IMR-90 (cell line): Measurements from ENCODE around the gene IL17REL. TPM values are rescaled to one million over a fixed set of nuclear protein-coding genes. Genes with fewer than 3 reads are reported as not detected.

ENCODE experiments used
- ATAC-seq: fragments of 200-7000 bp; cut with Tn5 transposase; 2 replicates; pipeline ENCODE4 v1.9.1; 2020; ENCODE audit warnings: low read depth, mild to moderate bottlenecking, moderate library complexity
- BruUV-seq: library from RNA; stranded (reverse); fragments of 400-500 nt; replicated peaks from 2 replicates; lab custom pipeline; 2021; lab: Mats Ljungman, UMichigan
- CTCF ChIA-PET: fragments of 300-600 bp; formaldehyde crosslinking; extraction: SDS; loops from one replicate; lab custom pipeline; 2021; ENCODE audit warnings: antibody characterized with exemption; lab: Yijun Ruan, JAX
- POLR2A ChIA-PET: fragments of 300-600 bp; sonication (Branson Sonifier 250); formaldehyde crosslinking; loops from one replicate; lab custom pipeline; 2022; ENCODE audit warnings: antibody characterized with exemption; ENCODE audit not compliant: unreplicated experiment; lab: Charles Lee
- DNase-seq: peaks from one replicate; pipeline ENCODE4 v3.0.0; 2013
- H2AFZ ChIP-seq: replicated peaks from 2 replicates; pipeline ENCODE3; 2013; ENCODE audit warnings: low read length, mild to moderate bottlenecking; ENCODE audit not compliant: poor library complexity
- H2AK5ac ChIP-seq: 2 replicates; pipeline ENCODE4 v1.6.1; 2013; ENCODE audit warnings: low read depth, low read length, inconsistent platforms
- H2AK9ac ChIP-seq: replicated peaks from 2 replicates; pipeline ENCODE3; 2013; ENCODE audit warnings: mild to moderate bottlenecking, low read depth, low read length, moderate library complexity; ENCODE audit not compliant: poor library complexity
- H2BK120ac ChIP-seq: 2 replicates; pipeline ENCODE4 v1.6.1; 2013; ENCODE audit warnings: low read depth, low read length, inconsistent platforms
- H2BK15ac ChIP-seq: 3 replicates; pipeline ENCODE4 v1.6.1; 2013; ENCODE audit warnings: low read depth, low read length, inconsistent platforms
- H2BK20ac ChIP-seq: 2 replicates; pipeline ENCODE4 v1.6.1; 2013; ENCODE audit warnings: low read depth, mild to moderate bottlenecking, inconsistent platforms, low read length, moderate library complexity
- H2BK5ac ChIP-seq: 2 replicates; pipeline ENCODE4 v1.6.1; 2013; ENCODE audit warnings: mild to moderate bottlenecking, low read depth, low read length, inconsistent platforms; ENCODE audit not compliant: poor library complexity, severe bottlenecking
- H3K14ac ChIP-seq: replicated peaks from 2 replicates; pipeline ENCODE4 v1.6.1; 2013; ENCODE audit warnings: low read depth, low read length, inconsistent platforms
- H3K18ac ChIP-seq: 2 replicates; pipeline ENCODE4 v1.6.1; 2013; ENCODE audit warnings: low read depth, low read length, control low read depth
- H3K23ac ChIP-seq: 2 replicates; pipeline ENCODE4 v1.6.1; 2013; ENCODE audit warnings: low read depth, low read length, inconsistent platforms
- H3K27ac ChIP-seq: 2 replicates; pipeline ENCODE4 v1.5.1; 2013; ENCODE audit warnings: mild to moderate bottlenecking, control low read depth, low read length; ENCODE audit not compliant: insufficient read depth
- H3K27me3 ChIP-seq: 2 replicates; pipeline ENCODE4 v1.6.1; 2013; ENCODE audit warnings: low read length; ENCODE audit not compliant: control insufficient read depth, insufficient read depth
- H3K36me3 ChIP-seq: 2 replicates; pipeline ENCODE4 v1.6.1; 2013; ENCODE audit warnings: low read length, mixed read lengths; ENCODE audit not compliant: control insufficient read depth, insufficient read depth
- H3K4ac ChIP-seq: 2 replicates; pipeline ENCODE4 v1.6.1; 2013; ENCODE audit warnings: low read depth, low read length, inconsistent platforms
- H3K4me1 ChIP-seq: 2 replicates; pipeline ENCODE4 v1.6.1; 2013; ENCODE audit warnings: low read length, mixed read lengths; ENCODE audit not compliant: control insufficient read depth, insufficient read depth
- H3K4me2 ChIP-seq: 2 replicates; pipeline ENCODE4 v1.6.1; 2013; ENCODE audit warnings: low read depth, mild to moderate bottlenecking, control low read depth, low read length, moderate library complexity
- H3K4me3 ChIP-seq: 2 replicates; pipeline ENCODE4 v1.5.1; 2013; ENCODE audit warnings: low read depth, mild to moderate bottlenecking, control low read depth, low read length, moderate library complexity; ENCODE audit not compliant: insufficient read depth
- H3K56ac ChIP-seq: 2 replicates; pipeline ENCODE4 v1.6.1; 2013; ENCODE audit warnings: low read length, inconsistent platforms; ENCODE audit not compliant: insufficient read depth; ENCODE audit errors: extremely low read depth
- H3K79me1 ChIP-seq, 2 experiments: 2 replicates each; pipeline ENCODE4 v1.6.1; 2013; ENCODE audit warnings: low read length in 2 of 2, inconsistent platforms in 1 of 2, low read depth in 1 of 2
- H3K9ac ChIP-seq: 2 replicates; pipeline ENCODE4 v1.6.1; 2013; ENCODE audit warnings: low read depth, low read length, control low read depth
- H3K9me1 ChIP-seq: 2 replicates; pipeline ENCODE4 v1.6.1; 2013; ENCODE audit warnings: low read length, inconsistent platforms; ENCODE audit not compliant: insufficient read depth
- H3K9me3 ChIP-seq: 2 replicates; pipeline ENCODE4 v1.6.1; 2013; ENCODE audit warnings: low read length; ENCODE audit not compliant: control insufficient read depth, insufficient read depth
- H4K20me1 ChIP-seq: 2 replicates; pipeline ENCODE4 v1.6.1; 2013; ENCODE audit warnings: low read length, inconsistent platforms; ENCODE audit not compliant: insufficient read depth
- H4K5ac ChIP-seq: 2 replicates; pipeline ENCODE4 v1.6.1; 2013; ENCODE audit warnings: mild to moderate bottlenecking, low read depth, low read length, control low read depth
- H4K8ac ChIP-seq, 2 experiments: 2 replicates each; pipeline ENCODE4 v1.6.1; 2013; ENCODE audit warnings: low read depth in 2 of 2, low read length in 2 of 2, control low read depth in 1 of 2, inconsistent platforms in 1 of 2
- H4K91ac ChIP-seq: 2 replicates; pipeline ENCODE4 v1.6.1; 2013; ENCODE audit warnings: low read depth, low read length, inconsistent platforms; ENCODE audit not compliant: insufficient read depth
- BHLHE40 ChIP-seq: fragments of 150-350 bp; IDR thresholded peaks from 2 replicates; pipeline ENCODE4 v1.6.1; 2016; ENCODE audit warnings: mild to moderate bottlenecking, low read depth, low read length
- CEBPB ChIP-seq: IDR thresholded peaks from 2 replicates; pipeline ENCODE4 v1.6.1; 2012; ENCODE audit warnings: low read depth, low read length, improper control_type of control experiment
- CHD1 ChIP-seq: IDR thresholded peaks from 2 replicates; pipeline ENCODE4 v1.6.1; 2012; ENCODE audit warnings: low read depth, low read length, improper control_type of control experiment
- FOS ChIP-seq: fragments of 150-350 bp; IDR thresholded peaks from 2 replicates; pipeline ENCODE4 v1.6.1; 2016; ENCODE audit warnings: low read depth, low read length
- MAFK ChIP-seq: IDR thresholded peaks from 2 replicates; pipeline ENCODE4 v1.6.1; 2012; ENCODE audit warnings: low read depth, low read length, improper control_type of control experiment
- MAZ ChIP-seq: IDR thresholded peaks from 2 replicates; pipeline ENCODE4 v1.6.1; 2012; ENCODE audit warnings: low read depth, mild to moderate bottlenecking, low read length, improper control_type of control experiment, moderate library complexity, borderline replicate concordance
- MXI1 ChIP-seq: IDR thresholded peaks from 2 replicates; pipeline ENCODE4 v1.6.1; 2012; ENCODE audit warnings: low read depth, mild to moderate bottlenecking, low read length, moderate library complexity, borderline replicate concordance
- NFE2L2 ChIP-seq: fragments of 150-350 bp; IDR thresholded peaks from 2 replicates; pipeline ENCODE4 v1.6.1; 2016; ENCODE audit warnings: low read depth, mild to moderate bottlenecking, low read length
- POLR2A ChIP-seq: IDR thresholded peaks from 2 replicates; pipeline ENCODE4 v1.6.1; 2012; ENCODE audit warnings: mild to moderate bottlenecking, low read depth, low read length
- RAD21 ChIP-seq: IDR thresholded peaks from 2 replicates; pipeline ENCODE4 v1.6.1; 2012; ENCODE audit warnings: low read length, improper control_type of control experiment
- RCOR1 ChIP-seq: IDR thresholded peaks from 2 replicates; pipeline ENCODE4 v1.6.1; 2012; ENCODE audit warnings: mild to moderate bottlenecking, low read length, improper control_type of control experiment; ENCODE audit not compliant: insufficient replicate concordance
- RFX5 ChIP-seq: IDR thresholded peaks from 2 replicates; pipeline ENCODE4 v1.8.0; 2012; ENCODE audit warnings: low read depth, mild to moderate bottlenecking, low read length, moderate library complexity
- SMC3 ChIP-seq: fragments of 150-350 bp; IDR thresholded peaks from 2 replicates; pipeline ENCODE4 v1.6.1; 2016; ENCODE audit warnings: low read depth, mild to moderate bottlenecking, antibody characterized with exemption, low read length, moderate library complexity
- WGBS, 2 experiments: methylation state at CpG; one replicate each; pipeline versions ENCODE4 v1.1.5 to v1.1.7; 2013; ENCODE audit warnings: missing lambda C conversion rate in 2 of 2; ENCODE audit not compliant: insufficient read length in 1 of 2; ENCODE audit errors: extremely low coverage in 2 of 2; 5-methylcytosine and 5-hydroxymethylcytosine counted together
- dilution Hi-C: fragments of 300-500 bp; cut with HindIII; formaldehyde crosslinking; loops from one replicate; pipeline ENCODE4 v1.14.3; 2018; ENCODE audit warnings: low sequenced_read_pairs; ENCODE audit not compliant: unreplicated experiment
- in situ Hi-C: fragments of 300-500 bp; cut with MboI; formaldehyde crosslinking; loops from 3 replicates; pipeline ENCODE4 v1.14.3; 2019; ENCODE audit warnings: low sequenced_read_pairs, inconsistent platforms, mixed read lengths
- intact Hi-C: fragments of 100-400 bp; cut with micrococcal nuclease; formaldehyde crosslinking; loops from 2 replicates; pipeline ENCODE4 v1.10.0; 2022
- polyA plus RNA-seq, 3 experiments: library from polyadenylated mRNA; depleted of rRNA; stranded (reverse); fragments of >200 nt; gene quantifications; 2 replicates each; pipeline ENCODE4 v1.2.3, GENCODE V29; 2012; ENCODE audit warnings: low replicate concordance in 1 of 3
- total RNA-seq: library from RNA; depleted of rRNA; stranded (reverse); fragments of >200 nt; gene quantifications from 2 replicates; pipeline ENCODE4 v1.2.3, GENCODE V29; 2012
- TF ChIP-seq, protein P1 (sequence below): fragments of 150-350 bp; IDR thresholded peaks from 2 replicates; pipeline ENCODE4 v1.6.1; 2017; ENCODE audit warnings: mild to moderate bottlenecking, antibody characterized with exemption, low read length, low read depth
- TF ChIP-seq, protein P2 (sequence below): fragments of 150-350 bp; IDR thresholded peaks from 2 replicates; pipeline ENCODE4 v1.6.1; 2016; ENCODE audit warnings: low read depth, mild to moderate bottlenecking, low read length, moderate library complexity, borderline replicate concordance

The IL17REL gene
- total and polyA plus RNA-seq, 2 of the 4 experiments (the other 2 are of a cell fraction) = not detected

DNA sequence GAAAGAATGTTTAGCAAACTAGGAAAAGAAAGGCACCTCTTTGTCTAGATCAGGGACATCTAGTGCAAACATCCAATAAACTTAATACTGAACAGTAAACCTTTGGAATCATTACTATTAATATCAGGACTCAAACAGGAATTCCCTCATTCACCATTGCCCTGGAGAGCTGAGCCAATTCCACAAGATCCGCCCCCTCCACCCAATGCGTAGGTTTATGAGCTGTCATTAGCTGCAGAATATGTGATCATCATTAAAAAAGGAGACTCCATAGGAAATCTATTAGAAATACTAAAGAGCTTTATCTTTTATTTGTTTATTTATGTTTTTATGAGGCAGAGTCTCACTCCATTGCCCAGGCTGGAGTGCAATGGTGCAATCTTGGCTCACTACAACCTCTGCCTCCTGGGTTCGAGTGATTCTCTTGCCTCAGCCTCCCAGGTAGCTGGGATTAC, 5.5 kb downstream of the IL17REL start (continued):
- TF ChIP-seq, protein P1, sequence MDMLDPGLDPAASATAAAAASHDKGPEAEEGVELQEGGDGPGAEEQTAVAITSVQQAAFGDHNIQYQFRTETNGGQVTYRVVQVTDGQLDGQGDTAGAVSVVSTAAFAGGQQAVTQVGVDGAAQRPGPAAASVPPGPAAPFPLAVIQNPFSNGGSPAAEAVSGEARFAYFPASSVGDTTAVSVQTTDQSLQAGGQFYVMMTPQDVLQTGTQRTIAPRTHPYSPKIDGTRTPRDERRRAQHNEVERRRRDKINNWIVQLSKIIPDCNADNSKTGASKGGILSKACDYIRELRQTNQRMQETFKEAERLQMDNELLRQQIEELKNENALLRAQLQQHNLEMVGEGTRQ = no peak
- TF ChIP-seq RAD21 (no peak), RFX5 (no peak), FOS (no peak), CHD1 (no peak)

DNA sequence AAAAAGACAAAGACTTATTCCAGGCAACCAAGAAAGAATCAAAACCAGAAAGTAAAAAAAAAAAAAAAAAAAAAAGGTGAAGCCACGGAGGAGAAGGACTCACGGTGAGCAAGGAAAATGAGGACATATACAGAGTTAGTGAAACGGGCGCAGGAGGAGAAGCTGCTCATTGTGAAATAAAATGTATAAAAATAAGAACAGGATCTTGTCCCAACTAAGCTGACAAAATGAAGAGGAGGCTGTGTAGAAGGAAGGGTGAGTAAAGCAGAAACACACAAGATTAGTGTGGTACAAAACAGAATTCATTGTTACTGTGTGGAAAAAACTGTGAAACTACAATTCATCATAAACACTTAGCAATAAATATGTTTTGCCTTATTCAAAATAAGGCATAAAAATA, 7.6 kb downstream of the IL17REL start:
- Histone ChIP-seq H3K18ac (no peak overlapping the region), H2BK120ac (no peak overlapping the region), H3K4ac (no peak overlapping the region), H3K23ac (no peak overlapping the region), H3K79me1 (no peaks in the 10 kb centered on the region), H3K14ac (no peak overlapping the region), H2BK20ac (no peak overlapping the region), H3K9me1 (no peaks in the 10 kb centered on the region), H3K9ac (no peak overlapping the region), H3K36me3 (no peaks in the 10 kb centered on the region), H4K91ac (no peak overlapping the region), H2BK15ac (no peak overlapping the region), H3K27me3 (peaks cover 21% of the 10 kb centered on the region), H4K5ac (no peak overlapping the region), H4K8ac (no peak overlapping the region), H2AFZ (no peak overlapping the region), H4K20me1 (no peaks in the 10 kb centered on the region), H3K4me2 (no peak overlapping the region), H3K27ac (no peak overlapping the region), H2AK5ac (no peak overlapping the region), H3K56ac (no peak overlapping the region), H2AK9ac (no peak overlapping the region), H3K9me3 (no peaks in the 10 kb centered on the region; the same call in 1 of the 2 replicates), H2BK5ac (no peak overlapping the region), H3K4me3 (no peak overlapping the region), H3K4me1 (no peaks in the 10 kb centered on the region)
- dilution Hi-C loops = no loop called here
- in situ Hi-C loops = no loop called here
- ChIA-PET CTCF (interaction anchor here (1.2 to 2.6 kb wide), 2 partner anchors 12 to 26 kb away, joined by 4 to 7 read pairs; no protein-coding TSS in a partner anchor), POLR2A (interaction anchor here (0.6 kb wide), 1 partner anchor 20 kb away, joined by 7 read pairs; no protein-coding TSS in a partner anchor)
- ATAC-seq (no peak), DNase-seq (no peak)
- intact Hi-C loops = no loop called here
- WGBS, 2 experiments = no CpG with 5 or more reads among the region's 4 CpGs
- BruUV-seq = no TSS peak
- TF ChIP-seq CEBPB = no peak
- no peak for TF ChIP-seq NFE2L2
- no peak for TF ChIP-seq RCOR1
- TF ChIP-seq, protein P2, sequence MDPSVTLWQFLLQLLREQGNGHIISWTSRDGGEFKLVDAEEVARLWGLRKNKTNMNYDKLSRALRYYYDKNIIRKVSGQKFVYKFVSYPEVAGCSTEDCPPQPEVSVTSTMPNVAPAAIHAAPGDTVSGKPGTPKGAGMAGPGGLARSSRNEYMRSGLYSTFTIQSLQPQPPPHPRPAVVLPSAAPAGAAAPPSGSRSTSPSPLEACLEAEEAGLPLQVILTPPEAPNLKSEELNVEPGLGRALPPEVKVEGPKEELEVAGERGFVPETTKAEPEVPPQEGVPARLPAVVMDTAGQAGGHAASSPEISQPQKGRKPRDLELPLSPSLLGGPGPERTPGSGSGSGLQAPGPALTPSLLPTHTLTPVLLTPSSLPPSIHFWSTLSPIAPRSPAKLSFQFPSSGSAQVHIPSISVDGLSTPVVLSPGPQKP = no peak
- TF ChIP-seq MAZ = no peak
- no peak for TF ChIP-seq MXI1
- no peak for TF ChIP-seq RFX5
- TF ChIP-seq FOS = no peak
- no peak for TF ChIP-seq CHD1
- TF ChIP-seq RAD21 = no peak
- TF ChIP-seq MAFK = no peak
- TF ChIP-seq, protein P1 = no peak
- TF ChIP-seq POLR2A = no peak
- no peak for TF ChIP-seq SMC3
- no peak for TF ChIP-seq BHLHE40
